HG02798 (cell line): ENCODE results near the gene MRPS26.
"Not testable (repeated sequence)": the region's sequence is repeated elsewhere in the genome, so short reads cannot be mapped to it uniquely, and the experiment has no call there.

Experiments
- ATAC-seq: cut with Tn5 transposase; IDR thresholded peaks from one replicate; pipeline ENCODE4 v1.9.1; 2021; ENCODE audit warnings: mild to moderate bottlenecking; ENCODE audit not compliant: unreplicated experiment, poor library complexity

MRPS26 gene

DNA sequence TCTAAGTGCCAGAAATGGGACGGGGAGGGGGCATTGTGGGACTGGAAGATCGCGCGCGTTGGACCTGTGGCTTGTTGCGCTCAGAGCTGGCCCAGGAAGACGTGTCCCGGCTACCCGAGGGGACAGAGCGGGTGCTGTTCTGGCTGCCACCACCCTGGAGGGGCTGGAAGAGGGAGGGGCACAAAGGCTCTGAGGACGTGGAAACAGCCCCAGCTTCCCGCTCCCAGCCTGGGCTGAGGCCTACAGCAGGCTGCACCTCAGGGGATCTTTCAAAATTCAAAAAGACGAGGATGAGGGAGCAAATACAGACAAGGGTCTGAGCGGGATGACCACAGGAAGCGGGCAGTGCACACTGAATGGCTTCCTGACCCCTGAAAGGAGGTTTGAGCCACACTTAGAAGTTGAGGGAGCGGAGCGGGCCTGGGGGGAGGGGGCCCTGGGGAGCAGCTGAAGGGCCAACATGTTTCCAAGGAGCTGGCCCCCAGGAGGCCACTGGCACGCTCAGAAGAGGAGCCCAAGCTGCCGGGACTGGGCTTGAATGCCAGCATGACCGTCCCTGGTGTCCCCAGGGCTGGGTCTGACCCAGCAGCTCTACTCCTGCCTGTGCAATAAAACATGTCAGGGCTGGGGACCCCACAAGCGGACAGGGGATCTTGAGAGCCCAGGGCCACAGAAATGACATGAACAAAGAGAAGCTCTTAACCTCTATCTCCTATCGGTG, 26.8 kb downstream of the MRPS26 start:
- ATAC-seq = no peak

DNA sequence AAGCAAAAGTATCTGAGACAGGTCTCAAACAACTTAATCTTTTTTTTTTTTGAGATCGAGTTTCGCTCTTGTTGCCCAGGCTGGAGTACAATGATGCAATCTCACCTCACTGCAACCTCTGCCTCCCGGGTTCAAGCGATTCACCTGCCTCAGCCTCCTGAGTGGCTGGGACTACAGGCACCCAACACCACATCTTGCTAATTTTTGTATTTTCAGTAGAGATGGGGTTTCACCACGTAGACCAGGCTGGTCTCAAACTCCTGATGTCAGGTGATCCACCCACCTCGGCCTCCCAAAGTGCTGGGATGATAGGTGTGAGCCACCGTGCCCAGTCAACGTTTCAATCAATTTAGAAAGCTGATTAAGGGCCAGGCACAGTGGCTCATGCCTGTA, 27.4 kb downstream of the MRPS26 start:
- ATAC-seq = not testable (repeated sequence)

DNA sequence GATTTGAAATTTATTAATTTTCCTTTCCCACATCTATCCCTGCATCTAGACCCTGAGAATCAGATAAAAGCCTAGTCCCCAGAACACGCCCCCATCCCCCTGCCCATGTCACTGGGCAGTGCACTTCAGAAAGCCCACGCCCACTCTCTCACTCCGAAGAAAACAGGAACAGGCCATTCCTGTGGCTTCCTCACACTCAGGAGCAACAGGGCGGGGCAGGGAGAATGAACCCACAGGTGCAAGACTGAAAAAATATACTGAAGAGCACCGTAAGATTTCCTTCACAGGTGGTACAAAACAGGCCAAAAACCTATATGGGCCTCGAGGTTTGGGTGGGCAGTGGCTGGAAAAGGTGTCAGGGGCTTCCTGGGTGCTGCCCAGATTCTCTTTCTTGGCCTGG, 29.0 kb downstream of the MRPS26 start:
- ATAC-seq = no peak

DNA sequence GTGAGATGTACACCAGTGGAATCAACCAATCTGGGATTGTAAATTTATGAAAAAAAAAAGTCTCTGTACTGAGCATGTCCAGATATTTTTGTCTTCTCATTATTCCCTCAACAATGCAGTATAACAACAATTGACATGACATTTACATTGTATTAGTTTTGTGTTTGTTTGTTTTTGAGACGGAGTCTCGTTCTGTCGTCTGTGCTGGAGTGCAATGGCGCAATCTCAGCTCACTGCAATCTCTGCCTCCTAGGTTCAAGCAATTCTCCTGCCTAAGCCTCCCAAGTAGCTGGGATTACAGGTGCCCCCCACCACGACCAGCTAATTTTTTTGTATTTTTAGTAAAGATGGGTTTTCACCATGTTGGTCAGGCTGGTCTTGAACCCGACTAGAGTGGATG, 29.5 kb downstream of the MRPS26 start:
- ATAC-seq = not testable (repeated sequence)

DNA sequence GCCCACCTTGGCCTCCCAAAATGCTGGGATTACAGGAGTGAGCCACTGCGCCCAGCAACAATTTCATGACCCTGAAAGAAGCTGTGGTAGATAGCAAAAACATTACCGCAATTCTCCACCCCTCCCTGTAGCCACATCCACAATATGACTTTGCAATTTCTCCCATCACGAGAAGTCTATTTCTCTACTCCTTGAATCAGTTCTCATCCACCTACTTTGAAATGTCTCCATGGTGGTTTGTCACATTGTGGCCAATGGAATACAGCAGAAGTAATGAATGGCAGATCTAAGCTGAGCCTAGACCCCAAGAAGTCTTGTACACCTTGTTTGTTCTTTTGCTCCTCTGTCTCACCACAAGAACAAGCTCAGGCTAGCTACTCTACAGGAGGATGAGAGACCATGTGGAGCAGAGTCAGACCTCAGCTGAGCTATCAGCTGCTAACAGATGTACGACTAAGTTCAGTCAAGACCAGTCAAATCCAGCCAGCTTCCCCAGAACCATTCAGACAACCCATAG, 31.8 kb downstream of the MRPS26 start:
- no peak for ATAC-seq

DNA sequence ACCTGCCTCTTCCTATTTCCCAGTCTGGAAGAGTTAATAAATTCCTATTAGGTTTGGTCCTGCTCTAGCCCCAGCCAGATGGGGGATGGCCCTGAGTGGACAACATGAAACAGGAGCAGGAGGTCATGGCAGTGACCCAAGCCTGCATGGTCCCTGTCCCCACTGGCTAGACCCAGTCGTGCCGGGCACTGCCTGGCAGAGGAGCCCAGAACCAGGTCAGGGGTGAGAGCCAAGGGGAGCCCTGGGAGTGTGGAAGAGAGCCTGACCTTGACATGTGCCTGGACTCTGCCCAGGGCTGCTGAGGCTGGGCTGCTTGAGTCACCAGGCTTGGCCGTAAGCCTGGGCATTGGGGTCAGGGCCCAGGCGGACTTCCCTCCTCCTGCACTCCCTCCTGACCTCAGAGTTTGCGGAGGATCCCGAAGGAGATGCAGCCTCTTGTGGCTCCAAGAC, 35.1 kb downstream of the MRPS26 start:
- ATAC-seq = no peak

DNA sequence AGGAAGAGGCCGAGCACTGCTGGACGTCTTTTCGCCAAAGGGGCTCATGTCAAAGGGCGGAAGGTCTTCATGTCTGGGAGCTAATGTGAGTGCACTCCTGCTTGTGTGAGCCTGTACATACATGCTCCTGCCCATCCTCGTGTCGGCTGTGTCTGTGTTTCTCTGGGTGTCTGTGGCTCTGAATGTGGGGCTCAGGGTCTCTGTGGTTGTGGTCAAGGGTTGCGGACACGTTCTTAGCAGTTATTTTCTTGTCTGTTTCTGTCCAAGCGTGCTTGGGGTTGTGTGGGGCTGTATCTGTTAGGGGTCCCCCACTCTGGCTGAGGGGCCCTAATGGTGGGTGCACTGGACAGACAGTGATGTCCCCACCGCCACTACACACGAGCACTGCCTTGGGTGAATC, 35.8 kb downstream of the MRPS26 start:
- ATAC-seq = no peak

DNA sequence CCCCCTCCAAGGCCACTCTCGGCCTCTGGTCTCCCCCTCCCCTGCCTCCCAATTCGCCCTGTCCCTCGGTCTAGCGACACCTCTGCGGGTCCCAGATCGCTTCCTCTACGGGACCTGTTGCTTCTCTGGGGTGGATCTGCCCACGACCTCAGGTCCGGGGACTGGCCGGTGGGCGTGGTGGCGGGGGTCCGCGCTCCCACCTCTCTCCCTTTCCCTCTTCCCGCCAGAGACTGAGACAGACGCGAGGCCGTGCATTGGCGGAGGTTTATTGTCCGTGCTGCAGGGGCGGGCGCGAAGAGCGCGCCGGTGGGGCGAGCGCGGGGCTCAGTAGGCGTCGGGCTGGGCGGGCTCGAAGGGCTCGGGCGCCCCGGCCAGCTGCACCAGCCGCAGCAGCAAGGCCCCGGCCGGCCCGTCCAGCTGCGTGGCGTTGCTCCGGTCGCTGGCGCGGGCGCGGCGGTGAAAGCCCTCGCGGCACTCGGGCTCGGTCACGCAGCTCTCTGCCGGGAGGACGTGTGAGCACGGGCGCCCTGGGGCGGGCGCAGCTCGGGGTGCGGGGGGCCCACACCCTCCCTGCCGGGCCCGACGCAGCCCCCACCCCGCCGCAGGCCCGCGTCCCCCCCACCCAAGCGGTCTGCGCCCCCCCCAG, 36.6 kb downstream of the MRPS26 start:
- no peak for ATAC-seq

DNA sequence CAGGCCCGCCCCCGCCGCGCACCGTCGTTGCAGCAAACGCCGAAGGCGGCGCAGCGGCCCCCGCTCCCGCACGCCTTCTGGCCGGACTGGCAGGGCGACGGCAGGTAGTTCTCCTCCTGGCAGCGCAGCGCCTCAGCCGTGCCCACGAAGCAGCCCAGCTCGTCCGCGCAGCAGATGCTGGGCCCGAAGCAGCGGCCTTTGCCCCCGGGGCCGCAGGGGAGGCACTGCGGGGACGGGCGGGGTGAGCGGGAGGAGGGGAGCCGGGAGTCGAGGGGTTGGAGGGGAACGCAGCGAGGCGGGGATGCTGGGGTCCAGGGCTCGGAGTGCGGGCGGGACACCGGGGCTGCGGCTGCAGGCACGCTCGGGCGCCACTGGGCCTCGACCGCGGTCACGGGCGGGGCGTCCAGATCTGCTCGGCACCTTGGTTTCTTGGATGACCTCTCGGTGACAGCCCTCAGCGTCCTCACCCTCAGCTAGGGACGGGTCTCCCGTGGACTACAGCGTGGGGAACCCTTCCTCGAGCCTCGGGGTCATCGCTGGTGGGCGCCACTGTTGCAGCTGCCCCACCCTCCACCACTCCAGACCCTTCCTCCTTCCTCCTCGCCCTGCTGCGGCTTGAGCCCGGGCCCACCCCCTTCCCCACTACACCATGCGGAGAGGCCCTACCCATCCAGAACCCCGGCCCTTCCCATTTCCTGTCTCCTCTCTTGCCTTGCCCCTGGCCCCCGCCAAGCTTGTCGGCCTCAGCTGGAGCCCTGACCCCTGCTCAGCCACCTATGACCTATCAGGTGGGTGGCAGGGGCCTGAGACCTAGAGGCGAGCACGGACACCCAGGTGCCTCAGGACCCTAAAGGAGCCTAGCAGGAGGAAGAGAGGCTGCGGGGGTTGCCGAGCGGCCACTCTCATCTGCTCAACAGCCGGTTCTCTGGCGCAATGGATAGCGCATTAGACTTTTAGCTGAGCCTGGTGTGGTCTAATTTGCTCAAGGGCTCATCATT, 37.4 kb downstream of the MRPS26 start:
- no peak for ATAC-seq

DNA sequence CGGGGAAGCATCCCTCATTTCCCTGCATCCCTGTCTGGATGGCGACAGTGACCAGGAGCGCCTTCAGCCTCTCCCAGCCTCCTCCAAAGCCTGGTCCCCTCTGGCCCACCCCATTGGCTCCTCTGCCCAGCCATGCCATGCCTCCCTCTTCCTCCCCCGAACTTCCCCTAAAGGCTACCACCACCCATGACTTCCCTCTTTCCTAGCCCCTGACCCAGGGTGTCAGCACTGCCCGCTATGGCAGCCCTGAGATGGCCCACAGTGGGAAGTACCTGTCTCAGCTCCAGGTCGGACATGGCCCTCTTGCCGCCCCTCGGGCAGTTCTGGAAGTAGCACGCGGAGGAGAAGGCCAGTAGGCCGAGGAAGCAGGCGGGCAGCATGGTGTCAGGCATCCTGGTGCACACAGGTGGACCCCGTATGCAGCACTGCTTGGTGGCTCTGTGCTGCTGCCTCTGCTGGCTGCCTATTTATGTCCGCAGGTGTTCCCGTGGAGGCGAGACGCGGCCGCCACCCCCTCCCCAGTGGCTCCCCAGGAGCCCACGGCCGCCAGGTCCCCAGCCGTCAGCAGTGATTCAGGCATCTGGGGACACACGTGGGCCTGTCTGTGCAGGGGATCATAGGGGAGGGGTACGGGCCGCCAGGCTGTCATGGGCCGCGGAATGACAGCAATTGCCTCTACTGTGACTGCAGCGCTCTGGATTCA, 38.6 kb downstream of the MRPS26 start, which contains the start of gene AVP:
Gene AVP (minus strand): TSS at position 442 of the 703 bp plus-strand sequence. CDS start 50 bp downstream, at position 392.
- no peak for ATAC-seq

DNA sequence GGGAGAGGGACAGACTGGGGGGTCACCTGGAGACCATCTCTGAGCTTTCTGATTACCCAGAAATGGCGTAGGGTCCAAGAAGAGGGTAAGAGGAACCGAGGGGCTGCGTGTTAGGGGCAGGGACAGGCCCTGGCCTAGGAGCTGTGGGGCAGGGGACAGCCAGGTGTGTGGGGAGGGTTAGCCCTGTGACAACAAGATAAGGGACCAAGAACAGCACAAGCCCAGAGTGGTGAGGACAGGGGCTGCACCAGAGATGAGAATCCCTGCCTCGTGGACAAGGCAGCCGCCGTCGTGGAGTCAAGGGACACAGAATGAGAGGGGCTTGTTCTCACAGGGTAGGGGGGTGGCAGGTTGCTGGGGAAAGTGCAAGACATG, 39.1 kb downstream of the MRPS26 start:
- ATAC-seq = no peak

DNA sequence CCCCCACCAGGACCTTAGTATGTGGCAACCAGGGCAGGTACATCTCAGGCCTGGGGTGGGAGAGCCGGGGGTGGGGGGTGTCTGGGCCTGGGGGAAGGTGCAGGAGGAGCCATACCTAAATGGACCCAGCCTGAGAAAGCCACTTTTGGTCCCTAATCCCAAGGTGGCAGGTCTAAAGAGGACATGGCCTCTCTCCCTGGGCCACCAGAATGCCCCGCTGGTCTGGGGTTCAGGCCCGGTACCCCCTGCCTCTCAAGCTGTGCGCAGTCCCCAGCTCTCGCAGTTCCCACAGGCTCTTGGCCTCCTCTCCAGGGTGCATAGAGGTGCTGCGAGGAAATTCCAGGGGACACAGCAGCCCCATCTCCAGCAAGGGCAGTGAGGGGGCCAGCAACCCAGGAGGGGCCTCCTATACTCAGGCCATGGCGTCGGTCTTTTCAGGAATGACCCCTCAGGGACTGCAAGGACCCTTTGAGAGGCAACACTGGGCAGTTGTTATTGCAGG, 39.8 kb downstream of the MRPS26 start:
- no peak for ATAC-seq

DNA sequence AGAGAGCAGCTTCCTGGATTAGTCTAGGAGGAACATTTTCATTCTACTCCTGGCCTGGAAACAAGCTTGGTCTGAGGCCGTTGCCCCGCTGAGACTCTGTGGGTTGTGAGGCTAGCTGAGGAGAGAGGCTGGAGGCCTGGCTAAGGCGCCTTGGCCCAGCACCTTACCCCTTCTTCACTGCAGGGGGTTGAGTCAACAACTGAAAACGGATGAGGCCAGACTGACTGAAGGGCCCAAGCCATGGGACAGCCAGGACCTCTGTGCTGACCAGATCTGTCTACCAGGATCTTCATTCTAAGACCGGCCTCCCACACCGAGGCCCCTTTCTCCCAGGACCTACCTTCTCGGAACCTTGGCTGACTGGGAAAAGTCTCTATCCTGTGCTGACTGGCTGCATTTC, 42.2 kb downstream of the MRPS26 start:
- ATAC-seq = no peak

DNA sequence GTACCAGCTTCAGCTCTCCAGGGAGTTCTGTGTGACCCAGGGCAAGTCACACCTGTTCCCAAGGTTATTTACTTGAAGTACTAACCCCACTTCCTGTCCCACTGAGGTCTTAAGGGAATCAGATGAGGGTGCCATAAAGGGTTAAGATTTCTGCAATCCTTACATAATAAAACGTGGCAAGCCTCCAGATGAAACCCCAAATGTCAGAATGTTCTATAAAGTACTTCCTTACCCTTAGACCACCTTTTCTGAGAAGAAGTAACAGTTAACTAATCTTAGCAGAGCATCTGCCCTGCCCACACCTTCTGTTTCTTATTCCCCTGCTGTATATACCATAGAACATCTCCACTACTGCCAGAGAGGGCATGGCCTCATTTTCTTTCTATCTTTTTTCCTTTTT, 44.7 kb downstream of the MRPS26 start:
- ATAC-seq = no peak

DNA sequence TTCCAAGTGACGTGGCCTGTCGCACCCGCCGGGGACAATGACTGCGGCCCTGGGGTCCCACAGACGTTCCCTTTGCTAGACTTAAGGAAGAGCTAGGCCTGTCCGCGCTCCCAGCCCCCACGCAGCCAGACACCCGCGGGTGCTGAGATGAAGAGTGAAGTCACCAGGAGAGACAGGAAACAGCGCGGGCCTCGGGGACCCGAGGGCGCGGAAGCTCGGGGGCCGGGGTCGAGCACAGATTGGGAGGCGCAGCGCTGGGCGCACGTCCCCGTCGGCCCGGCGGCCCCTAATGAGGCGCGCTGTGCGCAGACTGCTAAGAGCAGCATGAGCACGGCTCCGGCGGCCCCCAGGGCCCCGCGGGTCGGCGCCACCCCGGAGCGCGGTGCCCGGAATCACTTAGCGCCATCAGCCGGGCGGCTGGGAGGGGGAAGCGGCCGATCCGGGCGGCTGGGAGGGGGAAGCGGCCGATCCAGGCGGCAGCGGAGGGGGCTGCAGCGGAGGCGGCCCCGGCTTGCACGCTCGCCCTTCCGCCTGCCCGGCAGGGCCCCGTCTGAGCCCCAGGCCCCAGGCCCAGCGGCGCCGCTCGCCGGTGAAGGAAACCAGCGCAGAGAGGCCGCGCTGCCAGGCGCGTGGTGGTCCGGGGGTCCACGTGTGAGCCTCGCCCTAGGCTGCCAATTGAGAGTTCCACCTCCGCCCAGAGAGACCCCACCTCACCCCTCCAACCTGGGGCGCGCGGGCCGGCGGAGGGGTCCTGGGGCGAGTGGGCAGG, 46.9 kb downstream of the MRPS26 start:
- ATAC-seq = no peak

DNA sequence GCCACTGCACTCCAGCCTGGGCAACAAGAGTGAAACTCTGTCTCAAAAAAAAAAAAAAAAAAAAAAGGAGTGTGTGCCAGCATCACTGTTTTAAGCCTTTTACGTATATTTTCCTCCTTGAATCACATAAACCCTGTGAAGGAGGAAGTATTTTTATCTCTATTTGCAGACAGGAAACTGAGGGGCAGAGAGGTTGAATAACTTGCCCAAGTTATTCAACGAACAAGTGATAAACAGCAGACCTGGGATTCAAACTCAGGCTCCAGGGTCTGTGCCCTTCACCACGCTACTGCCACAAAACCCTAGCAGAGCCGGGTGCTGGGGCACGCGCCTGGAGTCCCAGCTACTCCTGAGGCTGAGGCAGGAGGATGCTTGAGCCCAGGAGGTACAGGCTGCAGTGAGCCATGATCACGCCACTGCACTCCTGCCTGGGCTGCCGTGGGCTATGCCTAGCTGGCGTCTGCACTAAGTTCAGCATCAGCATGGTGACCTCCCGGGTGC, 48.1 kb downstream of the MRPS26 start:
- ATAC-seq = no peak

DNA sequence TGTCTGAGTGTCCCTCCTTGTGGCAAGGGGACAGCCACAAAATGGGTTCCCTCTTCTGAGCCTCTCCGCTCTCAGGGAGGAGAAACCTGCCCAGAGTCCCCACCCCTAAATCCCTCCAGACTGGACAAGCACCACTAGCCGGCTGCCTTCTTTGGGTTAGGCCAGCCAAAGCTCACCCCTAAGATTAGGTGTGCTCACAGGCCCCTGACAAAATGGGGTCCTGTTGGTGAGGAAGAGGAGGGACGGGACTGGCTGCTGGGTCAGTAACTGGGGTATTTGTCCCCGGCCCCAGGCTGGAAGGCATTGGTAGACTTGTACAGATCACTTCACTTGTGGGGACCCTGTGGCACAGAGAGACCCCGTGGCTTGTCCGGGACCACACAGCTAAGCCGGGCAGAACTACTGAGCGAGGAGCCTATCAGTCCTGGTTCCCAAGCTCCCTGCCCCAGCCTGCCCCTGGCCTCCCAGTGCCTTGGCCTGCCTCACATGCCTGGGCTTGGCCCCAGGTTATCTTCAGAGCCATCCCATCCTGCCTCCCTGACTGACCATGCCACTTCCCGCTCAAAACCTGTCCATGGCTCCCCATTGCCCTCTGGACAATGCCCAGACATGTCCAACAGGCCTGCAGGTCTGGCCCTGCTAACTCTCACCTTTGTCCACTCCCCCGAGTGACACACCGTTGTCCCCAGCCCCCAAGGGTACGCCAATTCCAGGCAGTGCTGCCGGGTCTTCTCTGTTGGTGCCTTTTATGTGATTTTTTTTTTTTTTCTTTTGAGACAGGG, 49.2 kb downstream of the MRPS26 start:
- no peak for ATAC-seq
